ENCODE results near the gene HDAC4.

Gene HDAC4

DNA sequence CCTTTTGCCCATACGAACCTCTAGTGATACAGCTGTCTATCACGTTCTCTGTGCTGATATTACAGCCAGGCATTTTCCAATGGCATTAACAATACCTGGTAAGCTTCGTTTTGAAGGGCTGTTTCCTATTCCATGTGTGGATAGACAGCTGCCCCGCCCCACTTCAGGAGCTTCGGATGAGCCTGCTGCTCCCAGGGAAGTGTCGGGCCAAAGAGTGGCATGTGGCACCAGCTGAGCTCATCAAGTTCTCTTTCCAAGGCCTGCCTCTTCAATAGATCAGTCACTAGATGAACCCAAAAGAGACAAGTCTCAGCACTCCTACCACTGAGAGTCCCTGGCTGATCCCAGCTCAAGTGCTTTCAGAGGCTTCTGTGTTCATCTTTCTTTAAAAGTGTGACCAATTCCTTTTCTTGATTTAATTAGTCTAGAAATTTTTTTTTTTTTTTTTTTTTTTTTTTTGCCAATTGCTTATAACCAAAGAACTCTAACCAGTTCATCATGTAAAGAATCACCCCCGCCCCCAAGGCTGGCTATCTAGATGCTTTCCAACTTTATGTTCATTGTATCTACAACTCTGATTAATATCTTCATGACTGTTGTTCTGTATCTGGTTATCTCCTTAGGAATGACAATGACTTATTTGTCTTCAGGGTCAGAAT, 46.6 kb downstream of the HDAC4 start:
- no peak for DNase-seq (ENCODE audit: low read depth in 1 of 2, low spot score in 1 of 2)

DNA sequence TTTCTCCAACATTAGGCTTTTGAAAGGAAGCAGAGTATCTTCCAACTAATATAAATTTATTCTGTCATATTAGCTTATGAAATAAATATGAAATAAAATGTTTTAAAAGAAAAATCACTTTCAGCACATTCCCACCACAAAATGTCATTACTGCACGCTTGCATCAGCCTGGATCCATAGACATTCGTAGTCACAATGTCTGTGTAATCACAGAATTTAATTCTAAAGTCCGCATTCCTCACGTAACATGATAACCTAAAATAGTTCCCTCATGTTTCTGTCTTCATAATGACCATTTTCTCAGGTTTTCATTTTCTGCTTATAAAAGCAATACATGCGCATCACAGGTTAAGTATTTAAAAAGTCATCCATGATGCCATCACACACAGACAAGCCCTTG, 47.1 kb downstream of the HDAC4 start:
- no peak for DNase-seq (ENCODE audit: low read depth in 1 of 2, low spot score in 1 of 2)

DNA sequence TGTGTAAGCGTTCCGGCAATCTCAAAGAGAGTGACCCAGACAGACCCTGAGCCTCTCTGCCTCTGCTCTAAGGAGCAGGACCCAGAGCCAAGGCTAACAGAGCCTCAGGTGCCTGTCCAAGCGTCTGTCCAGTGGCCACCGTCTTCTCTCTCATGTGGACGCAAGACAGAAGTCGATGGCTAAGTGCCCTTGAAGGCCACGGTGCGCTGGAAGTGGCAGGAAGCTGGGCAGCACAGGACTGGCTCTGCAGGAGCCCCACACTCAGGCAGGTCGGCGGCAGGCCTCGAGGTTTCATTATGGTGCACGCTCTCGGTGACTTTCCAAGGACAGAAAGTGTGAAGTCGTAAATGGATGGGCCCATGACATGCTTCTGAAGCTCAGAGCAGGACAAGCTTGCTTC, 49.1 kb downstream of the HDAC4 start:
- DNase-seq (ENCODE audit: low read depth in 1 of 2, low spot score in 1 of 2) = no peak

DNA sequence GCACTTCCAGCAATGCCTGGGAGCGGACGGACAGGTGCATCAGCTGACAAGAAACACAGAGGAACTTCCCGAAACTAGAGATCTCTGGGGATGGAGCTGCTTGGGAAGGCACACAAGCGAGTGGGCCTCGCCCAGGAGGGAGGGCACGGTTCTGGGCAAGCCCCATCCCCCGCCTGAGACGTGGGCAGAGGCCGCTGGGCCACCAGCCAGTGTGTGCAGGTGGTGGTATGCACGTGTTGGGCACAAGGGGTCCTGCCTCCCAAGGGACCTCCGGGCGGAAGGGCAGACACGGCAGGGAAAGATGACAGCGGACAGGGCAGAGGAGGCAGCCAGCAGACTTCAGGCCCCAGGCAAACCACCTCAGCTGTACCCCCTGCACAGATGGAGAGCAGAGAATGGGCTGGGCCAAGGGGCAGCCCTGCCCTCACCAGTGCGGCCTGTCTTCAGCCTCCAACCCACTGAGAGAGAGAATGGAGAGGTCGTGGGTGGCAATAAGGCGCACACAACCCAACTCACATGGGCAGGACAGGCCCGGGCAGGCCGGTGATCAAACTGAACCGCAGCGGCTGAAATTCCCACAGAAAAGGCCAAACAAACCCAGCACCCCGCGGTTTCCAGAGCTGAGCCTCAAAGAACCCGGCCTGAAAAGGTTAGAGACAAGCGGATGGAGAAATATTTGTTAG, 51.2 kb downstream of the HDAC4 start:
- no peak for DNase-seq (ENCODE audit: low read depth in 1 of 2, low spot score in 1 of 2)

DNA sequence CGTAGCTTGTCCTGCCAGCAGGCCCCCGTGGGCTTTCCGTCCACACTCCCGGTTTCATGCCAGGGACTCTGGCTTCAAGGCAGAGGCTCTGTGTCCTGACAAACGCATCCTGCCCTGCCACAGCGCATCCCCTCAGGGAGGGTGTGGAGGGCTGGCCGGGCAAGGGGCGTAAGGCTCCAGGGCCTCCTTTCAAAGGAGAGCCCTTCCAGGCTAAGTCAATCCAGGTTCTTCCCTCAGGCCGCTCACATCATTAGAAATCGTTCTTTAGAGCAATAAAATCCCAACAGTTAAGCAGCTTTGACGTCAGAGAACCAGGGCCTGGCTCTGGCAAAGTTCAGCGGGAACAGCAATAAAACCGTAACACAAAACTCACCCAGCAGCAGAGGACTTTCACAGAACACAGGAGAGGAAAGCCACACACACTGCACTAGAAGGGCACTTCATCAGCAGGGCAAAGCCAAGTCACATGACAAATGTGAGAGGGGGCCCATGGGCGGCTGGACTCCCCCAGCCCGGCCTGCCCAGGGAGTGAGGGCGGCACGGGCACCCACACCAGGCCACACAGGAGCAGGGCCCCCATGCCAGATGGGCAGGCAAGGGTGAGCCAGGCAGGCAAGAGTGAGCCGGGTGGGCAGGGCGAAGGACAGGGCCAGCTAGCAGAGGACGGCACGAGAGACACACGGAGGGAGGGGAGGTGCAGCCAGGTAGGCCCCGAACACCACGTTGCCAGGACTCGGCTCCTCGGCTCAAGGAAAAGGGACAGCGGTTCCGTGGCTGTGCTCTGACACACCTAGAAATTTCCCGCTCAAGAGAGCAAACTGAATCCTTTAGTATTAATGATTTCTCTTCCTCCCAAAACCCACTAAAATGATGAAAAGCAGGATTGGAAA, 52.0 kb downstream of the HDAC4 start:
- DNase-seq (ENCODE audit: low read depth in 1 of 2, low spot score in 1 of 2) = no peak

DNA sequence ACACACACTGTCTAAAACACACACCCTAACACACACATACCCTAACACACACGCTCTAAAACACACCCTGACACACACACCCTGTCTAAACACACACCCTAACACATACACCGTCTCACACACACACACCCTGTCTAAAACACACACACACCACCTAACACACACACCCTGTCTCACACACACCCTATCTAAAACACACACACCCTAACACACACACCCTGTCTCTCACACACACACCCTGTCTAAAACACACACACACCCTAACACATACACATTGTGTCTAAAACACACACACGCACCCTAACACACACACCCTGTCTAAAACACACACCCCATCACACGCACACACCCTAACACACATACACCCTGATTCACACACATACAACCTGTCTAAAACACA, 54.1 kb downstream of the HDAC4 start:
- DNase-seq (ENCODE audit: low read depth in 1 of 2, low spot score in 1 of 2) = no peak

DNA sequence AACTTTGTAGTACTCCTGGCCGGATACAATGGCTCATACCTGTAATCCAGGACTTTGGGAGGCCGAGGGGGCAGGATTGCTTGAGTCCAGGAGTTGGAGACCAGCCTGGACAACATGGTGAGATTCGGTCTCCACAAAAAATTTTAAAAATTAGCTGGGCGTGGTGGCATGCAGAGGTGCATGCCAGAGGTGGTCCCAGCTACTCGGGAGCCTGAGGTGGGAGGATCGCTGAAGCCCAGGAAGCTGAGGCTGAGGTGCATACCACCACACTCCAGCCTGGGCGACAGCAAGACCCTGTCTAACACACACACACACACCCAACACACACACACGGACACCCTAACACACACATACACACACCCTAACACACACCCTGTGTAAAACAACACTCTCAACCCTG, 55.6 kb downstream of the HDAC4 start:
- no peak for DNase-seq (ENCODE audit: low read depth in 1 of 2, low spot score in 1 of 2)

DNA sequence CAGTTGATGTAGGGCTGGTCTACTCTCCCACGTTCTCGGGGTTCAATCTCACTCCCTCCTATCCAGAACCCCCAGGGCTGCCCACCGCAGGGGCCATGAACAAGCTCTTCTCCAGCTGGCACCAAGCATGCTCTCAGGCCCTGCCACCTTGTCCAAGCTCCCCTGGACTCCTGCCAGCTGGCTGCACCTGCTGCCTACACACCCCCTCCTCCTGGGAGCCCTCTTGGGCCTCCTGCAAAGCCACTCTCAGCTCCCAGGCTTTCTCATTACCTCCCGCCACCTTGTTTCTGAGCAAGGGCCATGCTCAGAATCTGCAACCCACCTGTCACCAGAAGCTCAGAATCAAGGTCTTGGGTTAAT, 56.0 kb downstream of the HDAC4 start:
- no peak for DNase-seq (ENCODE audit: low read depth in 1 of 2, low spot score in 1 of 2)

DNA sequence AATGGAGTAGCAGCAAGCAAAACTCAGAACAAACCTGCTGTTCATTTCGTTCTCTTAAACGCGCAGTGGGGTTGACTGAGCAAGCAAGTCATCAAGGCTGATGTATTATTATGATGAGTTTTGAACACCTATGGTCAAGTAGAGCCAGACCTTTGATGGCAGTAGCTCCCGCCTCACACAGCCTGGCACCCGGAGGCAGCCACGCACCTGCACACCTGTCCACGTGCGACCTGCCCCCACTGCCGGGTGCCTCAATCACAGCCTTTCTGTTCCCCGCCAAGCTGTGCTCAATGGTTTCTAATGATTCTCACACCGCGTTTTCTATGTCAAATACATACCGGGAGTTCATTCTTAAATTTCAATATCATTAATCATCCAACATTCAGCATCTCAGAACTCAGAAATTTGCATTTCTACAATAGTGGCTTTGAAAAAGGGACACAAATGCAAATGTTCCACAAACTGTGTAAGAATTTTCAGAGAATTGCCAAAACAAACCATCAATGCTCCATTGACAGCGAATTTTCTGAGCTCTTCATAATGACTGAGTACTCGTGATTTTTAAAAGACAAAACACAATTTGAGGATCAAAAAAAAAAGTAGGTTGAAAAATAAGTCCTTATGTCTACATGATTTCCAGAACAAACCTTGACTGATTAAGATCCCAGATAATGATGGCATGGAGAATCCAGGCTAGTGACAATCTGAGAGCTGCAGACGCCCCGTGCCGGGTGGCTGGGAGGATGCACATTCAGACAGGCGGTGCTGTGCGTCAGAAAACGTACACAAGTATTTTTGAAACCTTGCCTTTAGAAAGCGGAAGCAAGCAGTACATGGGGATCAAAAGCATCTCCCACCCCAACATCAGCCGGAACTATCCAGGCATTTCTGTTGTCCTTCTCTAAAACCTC, 56.6 kb downstream of the HDAC4 start:
- no peak for DNase-seq (ENCODE audit: low read depth in 1 of 2, low spot score in 1 of 2)

DNA sequence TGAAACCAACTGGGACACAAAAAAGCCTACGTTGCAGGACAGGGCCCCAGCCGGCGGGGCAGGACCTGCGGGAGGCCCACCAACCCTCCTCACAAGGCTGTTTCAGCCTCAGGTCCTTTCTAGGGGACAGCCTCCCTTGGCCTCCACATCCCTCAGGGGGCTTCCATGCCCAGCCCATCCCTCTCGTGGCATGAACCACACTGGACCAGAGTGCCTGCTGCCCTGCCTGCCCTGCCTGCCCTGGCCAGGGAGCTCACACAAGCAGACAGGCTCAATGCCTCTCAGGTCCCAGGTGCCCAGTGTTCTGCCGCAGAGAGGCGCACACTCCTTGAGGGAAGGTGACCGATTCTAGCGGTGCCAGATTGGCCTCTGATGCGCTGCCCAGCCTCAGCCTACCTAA, 57.4 kb downstream of the HDAC4 start:
- no peak for DNase-seq (ENCODE audit: low read depth in 1 of 2, low spot score in 1 of 2)

DNA sequence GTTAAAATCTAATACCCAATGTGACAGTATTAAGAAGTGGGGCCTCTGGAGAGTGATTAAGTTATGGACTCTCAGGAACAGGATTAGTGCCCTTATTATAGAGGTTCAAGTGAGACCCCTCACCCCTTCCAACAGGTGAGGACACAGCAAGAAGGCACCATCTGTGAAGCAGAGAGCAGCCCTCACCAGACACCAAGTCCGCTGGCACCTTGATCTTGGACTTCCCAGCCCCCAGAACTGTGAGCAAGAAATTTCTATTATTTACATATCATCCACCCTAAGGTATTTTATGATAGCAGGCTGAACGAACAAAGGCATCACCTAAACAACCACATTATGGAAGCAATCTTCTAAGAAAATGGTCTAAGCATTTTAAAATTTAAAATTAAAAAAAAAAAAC, 59.0 kb downstream of the HDAC4 start:
- no peak for DNase-seq (ENCODE audit: low read depth in 1 of 2, low spot score in 1 of 2)

DNA sequence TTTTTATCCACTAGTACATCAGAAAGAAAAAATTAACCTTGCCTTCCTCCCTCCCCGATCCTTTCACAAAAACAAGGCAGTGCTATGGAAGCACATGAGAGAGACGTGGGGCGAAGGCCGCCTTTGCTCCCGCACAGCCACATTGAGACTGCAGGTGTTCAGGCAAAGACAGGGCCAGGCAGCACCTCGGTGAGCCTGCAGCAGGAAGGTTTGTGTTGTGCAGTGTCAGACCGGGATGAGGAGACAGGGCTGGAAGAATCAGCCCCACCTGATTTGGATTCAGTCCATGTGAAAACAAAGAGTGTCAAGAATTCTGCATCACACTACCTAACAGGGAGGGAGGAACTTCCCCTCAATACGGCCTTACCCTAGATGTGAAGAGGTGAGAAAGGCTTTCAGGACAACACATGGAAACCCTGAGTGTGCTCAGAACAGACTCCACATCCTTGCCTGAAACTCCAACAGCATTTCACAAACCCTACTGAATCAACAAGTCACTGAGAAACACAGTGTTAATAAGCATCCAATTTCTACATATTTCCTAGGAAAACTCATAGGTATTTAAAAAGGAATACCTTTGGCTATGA, 59.6 kb downstream of the HDAC4 start:
- DNase-seq (ENCODE audit: low read depth in 1 of 2, low spot score in 1 of 2) = no peak

DNA sequence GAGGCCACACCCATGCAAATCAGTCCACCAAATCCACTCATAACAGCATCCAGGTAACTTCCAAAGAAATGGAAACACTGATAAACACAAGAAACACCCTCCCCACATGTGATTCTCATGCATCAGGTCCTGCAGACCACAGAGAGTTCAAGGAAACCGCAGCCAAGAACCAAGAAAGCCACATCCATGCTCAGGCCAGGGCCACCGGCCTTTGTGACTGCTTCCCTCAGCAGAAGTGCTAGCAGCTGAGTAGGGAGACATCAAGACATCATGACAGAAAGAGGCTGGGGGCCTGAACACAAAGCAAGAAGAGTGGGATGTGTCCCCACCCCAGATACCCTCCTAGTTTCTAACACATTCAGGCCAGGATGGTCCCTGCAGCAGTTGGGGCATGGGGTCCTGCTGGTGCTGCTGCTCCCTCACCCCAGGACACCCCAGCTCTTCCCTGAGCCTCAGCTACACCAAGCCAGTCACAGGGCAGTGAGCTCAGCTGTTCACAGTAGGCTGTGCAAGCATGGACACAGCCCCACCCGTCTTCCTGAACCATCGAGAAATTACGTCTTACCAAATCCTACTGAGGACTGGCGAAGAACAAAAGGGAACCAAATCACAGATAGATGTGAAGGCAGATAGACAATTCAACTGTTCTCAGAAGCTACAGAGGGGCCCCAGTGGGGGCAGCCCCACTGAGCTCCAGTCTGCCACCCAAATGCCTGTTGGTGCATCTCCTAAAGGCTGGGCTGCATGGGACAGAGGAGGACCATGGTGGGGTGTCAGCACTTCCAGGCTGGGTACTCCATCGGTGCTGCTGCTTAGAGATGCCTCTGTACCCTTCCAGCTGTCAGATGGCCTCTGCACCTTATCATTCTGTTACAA, 60.9 kb downstream of the HDAC4 start:
- DNase-seq (ENCODE audit: low read depth in 1 of 2, low spot score in 1 of 2) = no peak

DNA sequence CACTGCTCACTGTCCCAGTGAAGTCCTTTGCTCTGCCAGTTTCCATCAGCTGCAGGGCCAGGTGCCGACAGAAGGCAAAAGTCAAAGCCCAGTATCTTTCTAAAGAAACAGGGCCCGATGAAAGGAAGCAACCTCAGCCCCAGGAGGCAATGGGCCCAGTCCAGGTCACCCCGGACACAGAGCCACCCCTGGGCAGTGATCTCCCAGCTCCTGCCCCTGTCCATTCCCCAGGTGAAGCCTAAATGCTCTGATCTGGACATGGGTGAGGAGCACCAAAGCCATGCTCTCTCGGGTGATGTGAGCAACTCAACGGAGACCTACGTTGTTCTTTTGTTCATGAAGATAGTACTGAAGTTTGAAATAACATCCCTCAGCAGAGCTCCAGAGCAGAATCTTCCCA, 61.6 kb downstream of the HDAC4 start:
- DNase-seq (ENCODE audit: low read depth in 1 of 2, low spot score in 1 of 2) = no peak

DNA sequence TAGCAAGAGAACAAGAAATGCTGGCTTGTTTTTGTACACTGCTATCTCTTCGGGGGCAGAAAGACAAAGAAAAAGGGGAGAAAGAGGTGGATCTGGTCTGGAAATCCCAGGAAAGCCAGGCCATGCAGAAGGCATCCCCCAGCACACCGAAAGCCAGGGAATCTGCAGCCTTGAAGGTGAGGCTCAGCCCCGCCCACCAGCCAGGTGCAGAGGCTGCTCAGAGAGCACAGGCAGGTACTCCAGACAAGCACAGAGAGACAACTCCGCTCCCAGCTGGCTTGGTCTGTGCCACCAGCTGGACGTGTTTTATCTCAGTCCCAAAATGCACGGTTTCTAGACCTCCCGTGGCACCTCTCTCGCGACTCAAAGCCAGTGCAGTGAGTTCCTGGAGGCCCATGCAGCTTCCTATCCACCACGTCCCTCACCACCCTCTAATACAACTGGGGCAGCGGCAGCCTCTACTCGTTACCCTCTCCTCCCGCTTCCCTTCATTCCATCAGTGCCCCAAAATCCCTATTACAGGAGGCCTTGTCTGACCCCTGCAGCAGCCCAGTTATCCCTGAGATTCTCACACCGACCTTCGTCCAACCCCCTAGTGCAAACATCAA, 62.8 kb downstream of the HDAC4 start:
- DNase-seq (ENCODE audit: low read depth in 1 of 2, low spot score in 1 of 2) = no peak

DNA sequence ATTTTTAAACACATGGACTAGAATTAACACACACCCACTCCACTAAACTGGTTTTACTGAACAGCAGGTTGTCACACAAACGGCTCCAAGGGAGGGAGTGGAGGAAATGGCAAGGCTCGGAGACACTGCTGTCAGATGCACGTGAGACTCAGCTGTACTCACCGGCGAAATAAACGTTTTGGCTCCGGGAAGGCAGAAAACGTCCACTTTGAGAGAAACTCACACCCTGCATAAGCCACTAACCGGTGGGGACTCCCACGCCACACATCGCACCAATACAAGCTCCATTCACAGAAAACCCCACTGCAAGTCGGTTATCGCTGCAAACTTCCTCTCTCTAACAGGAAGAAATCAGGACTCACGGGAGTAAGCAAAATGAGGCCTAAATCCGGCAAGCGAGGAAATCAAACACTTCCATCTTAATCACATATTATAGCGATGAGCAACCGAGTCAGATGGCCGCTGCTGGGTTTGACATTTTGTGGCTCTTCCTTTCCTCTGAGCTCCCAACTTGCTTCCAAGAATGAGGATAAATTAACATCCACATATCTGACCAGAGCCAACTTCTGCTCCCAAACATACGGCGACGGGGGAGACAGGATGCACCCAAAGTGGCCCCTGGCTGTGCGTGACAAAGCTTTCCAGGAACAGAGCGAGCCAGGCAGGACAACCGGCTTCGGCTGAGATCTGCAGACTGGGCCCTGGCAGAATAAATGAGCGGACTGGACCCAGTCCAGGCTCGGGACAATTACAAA, 63.5 kb downstream of the HDAC4 start:
- DNase-seq (ENCODE audit: low read depth in 1 of 2, low spot score in 1 of 2) = no peak

DNA sequence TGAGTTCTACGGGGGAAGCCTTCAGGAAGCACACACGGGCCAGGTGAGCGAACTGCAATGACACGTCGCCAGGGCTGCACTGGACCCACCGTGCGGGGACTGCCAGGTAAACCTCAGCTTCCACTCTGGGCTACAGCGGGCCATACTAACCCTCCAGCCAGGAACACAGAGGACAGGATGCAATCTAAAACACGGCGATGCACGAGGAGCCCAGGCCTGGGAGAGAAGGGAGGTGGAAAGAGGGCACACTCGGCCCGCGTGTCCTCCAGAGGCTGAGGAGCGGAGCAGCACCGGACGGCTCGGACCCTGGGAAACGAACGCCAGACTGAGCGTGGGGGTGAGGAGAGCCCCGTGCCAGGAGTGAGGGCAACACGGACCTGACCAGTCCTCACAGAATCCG, 69.3 kb downstream of the HDAC4 start:
- no peak for DNase-seq (ENCODE audit: low read depth in 1 of 2, low spot score in 1 of 2)

DNA sequence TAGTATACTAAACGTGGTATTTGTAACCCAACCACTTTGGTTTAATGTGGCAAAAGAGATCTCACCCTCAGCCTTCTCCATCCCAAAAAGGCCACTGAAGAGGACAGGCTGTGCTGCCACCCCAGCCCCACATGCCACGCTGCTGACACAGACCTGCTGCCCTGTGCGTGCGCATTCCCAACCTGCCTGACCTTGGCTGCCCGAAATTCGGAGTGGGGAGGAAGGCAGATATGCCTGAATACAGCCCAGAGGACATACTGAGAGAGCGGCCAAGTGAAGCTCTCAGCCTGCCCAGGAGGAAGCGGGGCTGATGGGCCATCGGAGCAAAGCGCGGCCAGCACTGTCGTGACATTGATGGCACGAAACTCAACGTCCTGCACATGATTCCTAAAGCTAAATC, 70.0 kb downstream of the HDAC4 start:
- DNase-seq (ENCODE audit: low read depth in 1 of 2, low spot score in 1 of 2) = no peak

All from activated CD4-positive, alpha-beta T cell treated with anti-CD3 and anti-CD28 coated beads, Interleukin-2, amount 50 U/mL, for 24 hours (primary cell).